Activated T-helper 1 cell treated with anti-CD3 and anti-CD28 coated beads, Interleukin-12 subunit alpha, Interleukin-12 subunit beta, Interleukin-2, Interleukin-4 antibody, amounts not matched to agents 30 ng/mL and 10 ng/mL and 1 ng/mL, durations not matched to agents 14 hours and 24 hours and 36 hours (primary cell): ENCODE results near the gene BIRC3. TPM values are rescaled to one million over a fixed set of nuclear protein-coding genes. Genes with fewer than 3 reads are reported as not detected.

Experiments
- DNase-seq: peaks from one replicate; pipeline ENCODE4 v3.0.0; 2021; ENCODE audit warnings: low spot score
- H3K27ac Mint-ChIP-seq: one replicate; pipeline ENCODE4 v1.8.0; 2021; ENCODE audit warnings: mild to moderate bottlenecking, mixed read lengths
- H3K27me3 Mint-ChIP-seq: one replicate; pipeline ENCODE4 v1.8.0; 2022; ENCODE audit warnings: mild to moderate bottlenecking, moderate library complexity, mixed read lengths; ENCODE audit not compliant: insufficient read depth
- H3K36me3 Mint-ChIP-seq: one replicate; pipeline ENCODE4 v1.8.0; 2021; ENCODE audit warnings: low read depth, mixed read lengths
- H3K4me1 Mint-ChIP-seq: one replicate; pipeline ENCODE4 v1.8.0; 2021; ENCODE audit warnings: low read depth, mixed read lengths
- H3K4me3 Mint-ChIP-seq: one replicate; pipeline ENCODE4 v1.8.0; 2021; ENCODE audit warnings: mild to moderate bottlenecking, moderate library complexity, mixed read lengths
- H3K9me3 Mint-ChIP-seq: one replicate; pipeline ENCODE4 v1.8.0; 2021; ENCODE audit warnings: mixed read lengths
- intact Hi-C: fragments of 100-400 bp; cut with micrococcal nuclease; formaldehyde crosslinking; loops from one replicate; pipeline ENCODE4 v1.15.1; 2024
- total RNA-seq: library from RNA; stranded (reverse); gene quantifications from 2 replicates; pipeline ENCODE4 v1.2.3, GENCODE V29; 2022

Gene BIRC3
- total RNA-seq, 1 donor from 2014 or later: 101 TPM

DNA sequence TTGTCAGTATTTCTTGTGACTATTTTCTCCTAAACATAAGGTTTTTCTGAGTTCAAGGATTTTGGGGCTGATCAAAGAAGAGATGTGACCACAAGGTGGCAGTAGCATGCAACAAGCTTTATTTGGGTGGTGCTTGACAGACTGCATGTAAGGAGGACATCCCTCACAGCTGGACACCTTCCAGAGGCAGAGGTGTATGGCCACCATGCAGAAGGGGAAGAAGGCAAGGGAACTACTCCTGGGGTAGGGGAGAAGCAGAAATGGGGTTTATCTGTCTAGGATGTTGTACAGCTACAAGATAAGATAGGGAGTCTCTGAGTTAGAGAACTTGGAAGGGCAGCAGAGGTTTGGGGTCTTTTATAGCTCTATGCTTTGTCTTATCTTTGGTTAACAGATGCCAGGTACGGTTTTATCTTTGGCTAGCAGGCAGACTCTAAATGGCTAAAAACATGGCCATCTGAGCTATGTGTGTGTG lies 24.6 kb downstream of the BIRC3 start:
- H3K4me1 Mint-ChIP-seq: peaks cover 35% of the 10 kb centered on the region
- H3K27me3 Mint-ChIP-seq: no peaks in the 10 kb centered on the region

DNA sequence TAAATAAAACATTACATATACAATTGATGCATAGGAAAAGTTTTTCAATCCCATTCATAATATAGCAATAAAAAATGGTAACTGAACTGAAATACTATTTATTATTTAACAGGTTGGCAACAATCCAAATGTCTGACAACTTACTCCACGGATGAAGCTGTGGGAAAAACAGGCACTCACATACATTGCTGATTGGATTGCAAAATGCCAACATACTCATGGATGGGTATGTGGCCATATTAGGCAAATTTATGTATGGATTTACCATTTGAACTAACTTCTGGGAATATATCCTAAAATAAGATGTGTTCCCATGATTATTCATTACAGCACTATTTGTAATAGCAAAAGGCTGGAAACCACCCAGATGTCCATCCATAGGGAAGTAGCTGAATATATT lies 26.5 kb downstream of the BIRC3 start:
- no peak for DNase-seq
- H3K27ac Mint-ChIP-seq: no peak overlapping the region
- H3K27me3 Mint-ChIP-seq: no peaks in the 10 kb centered on the region
- intact Hi-C loops: loop anchor here (10.0 kb wide), 1 partner anchor 691 kb away; no protein-coding TSS in a partner anchor
- H3K4me1 Mint-ChIP-seq: peaks cover 37% of the 10 kb centered on the region
- no peak overlapping the region for H3K4me3 Mint-ChIP-seq
- no peaks in the 10 kb centered on the region for H3K9me3 Mint-ChIP-seq
- peaks cover 18% of the 10 kb centered on the region for H3K36me3 Mint-ChIP-seq

More for the DNA sequence above, 24.6 kb downstream of the BIRC3 start:
- Mint-ChIP-seq H3K27ac (no peak overlapping the region), H3K4me3 (no peak overlapping the region), H3K36me3 (peaks cover 23% of the 10 kb centered on the region), H3K9me3 (no peaks in the 10 kb centered on the region)
- peak; percentile 55 for DNase-seq
- intact Hi-C loops: loop anchor here (1.0 to 10.0 kb wide), 5 partner anchors 54 to 693 kb away; no protein-coding TSS in a partner anchor

DNA sequence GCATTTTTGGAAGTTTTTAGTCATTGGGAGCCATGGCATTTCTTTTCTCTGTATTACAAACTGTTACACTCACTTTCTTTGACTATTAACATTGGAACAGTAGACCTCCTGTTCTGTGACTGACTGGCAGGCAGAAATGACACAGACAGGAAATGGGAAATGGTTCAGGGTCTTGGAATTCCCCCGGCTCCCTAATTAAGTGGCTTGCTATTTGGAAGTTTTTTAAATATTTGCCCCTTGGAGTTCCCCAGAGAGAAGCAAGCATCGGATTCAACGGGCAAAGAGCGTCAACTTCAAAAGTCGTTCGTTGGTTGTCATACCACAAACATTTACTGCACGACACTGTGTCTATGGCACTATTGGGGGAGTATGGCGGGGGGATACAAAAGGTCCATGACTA lies 28.6 kb downstream of the BIRC3 start:
- Mint-ChIP-seq H3K36me3 (peaks cover 14% of the 10 kb centered on the region), H3K27ac (peak overlapping the region; percentile 99), H3K4me3 (peak overlapping the region; percentile 98), H3K27me3 (no peaks in the 10 kb centered on the region), H3K4me1 (peaks cover 49% of the 10 kb centered on the region), H3K9me3 (no peaks in the 10 kb centered on the region)
- no peak for DNase-seq
- intact Hi-C loops: loop anchor here (2.0 to 10.0 kb wide), 4 partner anchors 45 to 763 kb away; partner anchors contain the start of gene DYNC2H1

DNA sequence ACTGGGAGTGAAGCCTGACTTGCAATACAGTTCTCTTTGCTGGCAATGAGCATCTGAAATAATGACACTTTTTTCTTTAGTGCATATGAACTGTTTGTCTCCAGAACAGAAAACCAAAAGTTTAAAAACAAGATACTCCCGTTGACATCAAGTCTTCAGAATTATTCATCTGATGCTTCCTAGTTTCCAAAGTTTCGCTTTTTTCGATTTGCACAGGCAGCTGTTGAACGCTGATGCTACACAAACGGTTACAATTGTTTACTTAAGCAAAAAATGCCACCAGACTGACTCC lies 29.1 kb downstream of the BIRC3 start:
- peaks cover 17% of the 10 kb centered on the region for H3K36me3 Mint-ChIP-seq
- H3K4me3 Mint-ChIP-seq: peak overlapping the region; percentile 98
- intact Hi-C loops: loop anchor here (2.0 to 10.0 kb wide), 4 partner anchors 44 to 762 kb away; partner anchors contain the start of gene DYNC2H1
- no peak for DNase-seq
- H3K27ac Mint-ChIP-seq: peak overlapping the region; percentile 99
- no peaks in the 10 kb centered on the region for H3K9me3 Mint-ChIP-seq
- peaks cover 49% of the 10 kb centered on the region for H3K4me1 Mint-ChIP-seq
- H3K27me3 Mint-ChIP-seq: no peaks in the 10 kb centered on the region

DNA sequence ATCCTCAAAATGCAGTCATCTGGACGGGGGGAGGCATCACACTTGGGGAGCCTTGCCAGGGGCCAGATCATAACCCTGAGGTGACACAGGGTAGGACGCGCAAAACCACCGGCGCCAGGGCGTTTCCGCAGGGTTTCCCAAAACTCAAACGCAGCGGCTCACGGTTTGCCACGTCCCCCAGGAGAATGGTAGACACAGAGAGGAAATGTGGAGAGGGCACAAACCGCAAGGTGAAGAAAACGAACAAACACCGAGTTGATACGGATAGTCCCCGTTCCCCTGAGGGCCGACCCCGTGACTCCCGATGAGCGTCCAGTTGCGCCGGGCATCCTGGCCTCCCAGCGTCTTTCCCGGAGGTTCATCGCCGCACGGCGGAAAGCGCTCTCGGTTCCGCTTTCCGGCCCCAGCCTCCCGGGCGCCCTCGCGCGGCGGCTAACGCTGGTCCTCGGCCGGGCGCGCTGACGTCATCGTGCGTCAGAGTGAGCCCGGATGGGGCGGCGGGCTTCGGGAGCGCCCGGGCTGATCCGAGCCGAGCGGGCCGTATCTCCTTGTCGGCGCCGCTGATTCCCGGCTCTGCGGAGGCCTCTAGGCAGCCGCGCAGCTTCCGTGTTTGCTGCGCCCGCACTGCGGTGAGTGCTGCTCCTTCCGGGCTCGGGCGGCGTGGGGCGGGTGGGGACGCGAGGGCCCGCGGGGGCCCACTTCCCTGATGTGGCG lies 29.6 kb downstream of the BIRC3 start, which contains the start of gene BIRC2:
TSS of gene BIRC2 (plus strand) at position 467 of the 714 bp plus-strand sequence. CDS start 2,641 bp downstream, outside the sequence.
- DNase-seq: peak; percentile 94
- peaks cover 20% of the 10 kb centered on the region for H3K36me3 Mint-ChIP-seq
- H3K4me3 Mint-ChIP-seq: peak within 1 kb of the TSS; percentile 98
- intact Hi-C loops: loop anchor here (1.0 to 10.0 kb wide), 11 partner anchors 21 to 762 kb away; partner anchors contain the start of genes BIRC3, DYNC2H1 and TMEM123
- H3K4me1 Mint-ChIP-seq: peaks cover 45% of the 10 kb centered on the region
- H3K27me3 Mint-ChIP-seq: no peaks in the 10 kb centered on the region
- H3K27ac Mint-ChIP-seq: peak within 1 kb of the TSS; percentile 99
- no peaks in the 10 kb centered on the region for H3K9me3 Mint-ChIP-seq

DNA sequence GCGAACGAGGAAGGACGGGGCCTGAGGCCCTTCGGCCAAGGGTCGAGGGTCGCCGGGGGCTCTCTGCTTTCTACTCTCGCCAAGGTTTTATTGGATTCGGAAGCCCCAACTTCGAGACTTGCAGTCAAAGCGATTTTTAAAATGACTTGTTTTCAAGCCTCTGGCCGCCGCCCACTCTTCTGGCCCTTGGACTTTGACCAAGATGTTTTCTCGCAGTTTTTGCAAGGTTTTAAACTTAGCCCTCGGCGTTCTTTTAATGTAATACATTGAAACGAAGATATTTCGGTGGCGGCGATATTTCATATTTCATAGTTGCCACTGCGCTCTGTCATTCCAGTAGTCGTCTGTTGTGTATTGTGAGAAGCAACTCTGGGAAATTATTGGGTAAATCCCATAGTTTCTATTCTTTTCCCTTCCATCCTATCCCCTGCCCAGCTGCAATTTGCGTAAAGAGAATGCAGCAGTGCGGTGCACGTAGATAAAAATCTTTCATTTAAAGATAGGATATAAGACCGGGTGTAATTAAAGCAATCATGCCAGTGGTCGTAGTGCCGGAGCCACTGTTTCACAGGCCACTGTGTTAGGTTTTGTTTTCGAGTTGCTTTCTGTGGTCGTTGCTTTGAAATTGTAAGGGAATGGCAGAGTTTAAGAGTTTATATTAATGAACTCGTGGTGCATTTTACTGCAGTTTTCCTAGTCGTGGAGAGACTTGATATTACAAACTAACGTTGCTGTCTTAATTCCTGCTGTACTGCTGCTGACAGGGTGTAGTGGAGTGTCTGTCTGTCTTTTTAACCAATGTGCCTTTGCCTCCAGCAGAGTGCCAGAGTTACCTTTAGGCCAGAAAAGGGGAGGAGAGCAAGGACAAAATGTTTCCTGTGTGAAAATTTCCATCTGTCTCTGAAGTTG lies 30.4 kb downstream of the BIRC3 start:
- Mint-ChIP-seq H3K27ac (peak overlapping the region; percentile 99), H3K9me3 (no peaks in the 10 kb centered on the region), H3K4me1 (peaks cover 43% of the 10 kb centered on the region), H3K27me3 (no peaks in the 10 kb centered on the region), H3K36me3 (peaks cover 24% of the 10 kb centered on the region), H3K4me3 (peak overlapping the region; percentile 98)
- DNase-seq: no peak
- intact Hi-C loops: loop anchor here (1.0 to 10.0 kb wide), 12 partner anchors 11 to 761 kb away; partner anchors contain the start of genes BIRC3, DYNC2H1 and TMEM123

DNA sequence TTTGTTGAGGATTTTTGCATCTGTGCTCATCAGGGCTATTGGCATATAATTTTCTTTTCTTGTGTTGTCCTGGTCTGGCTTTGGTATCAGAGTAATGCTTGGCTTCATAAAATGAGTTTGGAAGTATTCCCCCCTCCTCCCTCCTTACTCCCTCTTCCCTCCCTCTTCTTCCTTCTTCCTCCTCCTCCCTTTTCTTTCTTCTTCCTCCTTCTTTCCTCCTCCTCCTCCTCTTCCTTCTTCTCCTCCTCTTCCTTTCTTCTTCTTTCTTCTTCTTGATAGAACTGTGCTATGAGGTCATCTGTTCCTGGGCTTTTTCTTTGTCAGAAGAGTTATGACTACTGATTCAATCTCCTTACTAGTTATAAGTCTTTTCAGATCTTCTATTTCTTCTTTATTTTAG lies 39.8 kb downstream of the BIRC3 start:
- no peak for DNase-seq
- Mint-ChIP-seq H3K36me3 (peaks cover 70% of the 10 kb centered on the region), H3K4me3 (no peak overlapping the region), H3K27me3 (no peaks in the 10 kb centered on the region), H3K9me3 (peaks cover 22% of the 10 kb centered on the region), H3K27ac (peak overlapping the region; percentile 5), H3K4me1 (peaks cover 47% of the 10 kb centered on the region)
- intact Hi-C loops: no loop called here

DNA sequence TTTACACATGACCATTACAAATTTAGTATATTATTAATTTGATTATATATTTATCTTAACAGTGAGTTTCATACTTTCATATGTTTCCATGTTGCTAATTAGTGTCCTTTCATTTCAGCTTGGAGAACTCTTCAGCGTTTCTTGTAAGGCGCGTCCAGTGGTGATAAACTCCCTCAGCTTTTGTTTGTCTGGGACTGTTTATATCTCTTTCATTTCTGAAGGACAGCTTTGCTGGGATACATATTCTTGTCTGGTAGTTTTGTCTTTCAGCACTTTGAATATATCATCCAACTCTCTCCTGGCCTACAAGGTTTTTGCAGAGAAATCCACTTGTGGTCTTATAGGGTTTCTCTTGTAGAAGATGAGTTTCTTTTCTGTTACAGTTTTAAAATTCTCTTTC lies 42.1 kb downstream of the BIRC3 start:
- Mint-ChIP-seq H3K27ac (no peak overlapping the region), H3K9me3 (peaks cover 22% of the 10 kb centered on the region), H3K36me3 (peaks cover 65% of the 10 kb centered on the region), H3K27me3 (no peaks in the 10 kb centered on the region), H3K4me1 (peaks cover 47% of the 10 kb centered on the region), H3K4me3 (no peak overlapping the region)
- DNase-seq: no peak
- intact Hi-C loops: no loop called here

DNA sequence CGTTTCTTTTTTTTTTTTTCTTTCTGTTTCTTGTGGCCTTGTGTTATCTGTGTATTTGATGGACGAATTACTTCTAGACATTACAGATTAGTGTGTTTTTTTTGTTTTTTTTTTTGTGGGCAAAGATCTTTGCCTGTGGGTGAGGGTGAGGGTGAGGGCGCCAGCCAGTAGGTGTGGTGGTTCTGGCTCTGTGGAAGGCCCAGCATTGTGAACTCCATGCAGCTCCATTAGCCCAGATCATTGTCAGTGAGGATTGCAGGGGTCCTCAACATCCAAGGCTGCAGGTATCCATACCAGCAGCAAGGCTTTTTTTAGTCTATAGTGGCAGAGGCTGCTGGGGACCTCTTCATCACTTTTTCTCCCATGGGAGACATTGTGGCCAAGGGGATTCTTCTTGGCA lies 43.4 kb downstream of the BIRC3 start:
- Mint-ChIP-seq H3K9me3 (peaks cover 15% of the 10 kb centered on the region), H3K27ac (peak overlapping the region; percentile 31), H3K27me3 (no peaks in the 10 kb centered on the region), H3K4me3 (no peak overlapping the region), H3K36me3 (peaks cover 64% of the 10 kb centered on the region), H3K4me1 (peaks cover 37% of the 10 kb centered on the region)
- DNase-seq: no peak
- intact Hi-C loops: no loop called here

DNA sequence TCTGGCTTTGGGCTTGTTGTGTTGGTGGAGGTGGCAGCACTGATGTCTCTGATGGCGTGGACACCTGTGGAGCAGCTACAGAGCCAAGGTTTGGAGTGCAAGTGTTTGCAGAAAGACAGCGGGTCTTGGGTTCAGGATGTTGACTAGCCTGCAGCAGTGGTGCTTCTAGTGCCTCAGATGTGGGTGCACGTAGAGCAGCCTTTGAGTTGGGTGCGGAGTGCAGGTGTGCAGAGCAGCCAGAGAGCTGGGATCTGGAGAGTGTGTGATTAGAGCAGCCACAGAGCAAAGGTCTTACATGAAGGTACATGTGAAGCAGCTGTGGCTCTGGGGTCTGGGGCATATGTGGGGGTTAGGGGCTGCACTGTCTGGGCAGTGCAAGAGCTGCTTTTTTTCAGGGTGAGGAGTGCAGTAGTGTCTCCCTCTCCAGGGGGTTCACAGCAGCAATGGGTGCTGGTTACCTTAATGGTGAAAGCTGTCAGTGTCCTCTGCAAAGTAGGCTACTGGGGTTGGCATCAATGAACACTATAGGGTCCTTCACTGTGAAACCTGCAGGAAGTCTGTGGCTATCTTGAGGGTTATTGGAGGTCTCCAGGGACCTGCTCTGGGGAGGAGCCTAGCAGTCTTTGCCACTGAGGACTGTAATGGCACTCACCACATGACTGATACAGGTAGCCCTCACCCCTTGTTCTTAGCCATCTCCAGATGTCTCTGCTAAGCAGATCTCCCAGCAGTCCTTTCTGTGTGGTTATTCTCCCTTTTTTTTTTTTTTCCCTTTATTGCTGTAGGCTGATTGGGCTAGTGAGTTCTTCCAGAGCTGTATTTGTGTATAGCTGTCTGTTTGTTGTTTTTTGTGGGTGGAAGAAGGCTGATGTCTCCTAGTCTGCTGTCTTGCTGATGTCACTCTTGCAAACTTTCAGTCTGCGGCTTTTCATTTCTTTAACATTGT lies 44.1 kb downstream of the BIRC3 start:
- peaks cover 36% of the 10 kb centered on the region for H3K4me1 Mint-ChIP-seq
- H3K27ac Mint-ChIP-seq: peak overlapping the region; percentile 10
- H3K4me3 Mint-ChIP-seq: peak overlapping the region; percentile 48
- H3K27me3 Mint-ChIP-seq: no peaks in the 10 kb centered on the region
- peaks cover 64% of the 10 kb centered on the region for H3K36me3 Mint-ChIP-seq
- DNase-seq: no peak
- intact Hi-C loops: no loop called here
- peaks cover 15% of the 10 kb centered on the region for H3K9me3 Mint-ChIP-seq

DNA sequence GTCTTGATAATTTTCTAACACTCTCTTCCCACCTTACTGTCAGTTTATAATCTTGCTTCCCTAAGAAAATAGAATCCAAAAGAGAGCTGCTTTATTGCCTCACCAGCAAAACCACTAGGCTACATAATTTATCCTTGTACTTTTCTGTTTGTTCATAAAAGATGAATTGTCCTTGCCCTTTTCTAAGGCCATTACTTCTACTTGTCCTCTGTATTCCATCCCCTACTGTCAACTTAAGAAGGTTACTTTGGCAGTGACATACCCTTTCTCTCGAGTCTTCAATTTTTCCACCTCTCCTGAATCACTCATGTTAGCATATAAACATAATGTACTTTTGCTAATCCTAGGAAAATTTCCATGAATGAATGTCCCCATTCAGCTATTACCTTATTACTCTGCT lies 47.7 kb downstream of the BIRC3 start:
- no peak overlapping the region for H3K27ac Mint-ChIP-seq
- intact Hi-C loops: no loop called here
- no peak for DNase-seq
- no peak overlapping the region for H3K4me3 Mint-ChIP-seq
- peaks cover 60% of the 10 kb centered on the region for H3K36me3 Mint-ChIP-seq
- peaks cover 41% of the 10 kb centered on the region for H3K4me1 Mint-ChIP-seq
- H3K27me3 Mint-ChIP-seq: no peaks in the 10 kb centered on the region
- H3K9me3 Mint-ChIP-seq: peaks cover 5% of the 10 kb centered on the region

DNA sequence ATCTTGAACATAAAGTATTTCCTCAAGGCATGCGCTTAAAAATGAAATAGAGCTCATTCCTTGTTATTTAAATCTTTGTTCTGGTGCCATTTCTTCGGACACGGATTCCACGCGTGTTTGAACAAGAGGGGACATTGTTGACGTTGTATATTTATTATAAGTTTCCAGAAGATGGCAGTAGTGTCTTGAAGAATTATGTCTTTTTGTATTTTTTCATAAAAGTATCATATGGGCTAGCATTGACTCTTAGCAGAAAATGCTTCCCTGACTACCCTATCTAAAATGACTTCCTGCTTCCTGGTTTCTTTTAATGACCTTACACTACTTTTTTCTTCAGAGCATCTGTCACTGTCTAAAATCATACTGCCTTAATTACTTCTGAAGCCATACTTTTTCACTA lies 50.1 kb downstream of the BIRC3 start:
- Mint-ChIP-seq H3K27ac (no peak overlapping the region), H3K4me3 (no peak overlapping the region), H3K27me3 (no peaks in the 10 kb centered on the region), H3K36me3 (peaks cover 47% of the 10 kb centered on the region), H3K4me1 (peaks cover 26% of the 10 kb centered on the region), H3K9me3 (no peaks in the 10 kb centered on the region)
- intact Hi-C loops: loop anchor here (1.0 to 2.0 kb wide), 3 partner anchors 128 to 299 kb away; no protein-coding TSS in a partner anchor
- DNase-seq: no peak
